ENCODE data around the gene TFB1M.
"Not testable (repeated sequence)": the region's sequence is repeated elsewhere in the genome, so short reads cannot be mapped to it uniquely, and the experiment has no call there.

Gene TFB1M

GRCh38 chr6:155324172-155324571 is 9.9 kb upstream of the TFB1M start:
- peaks cover 16% of the 10 kb centered on the region for H3K4me1 Mint-ChIP-seq (ENCODE audit: low read depth)
- H3K36me3 Mint-ChIP-seq (ENCODE audit: low read depth), result peaks cover 1% of the 10 kb centered on the region
- no peaks in the 10 kb centered on the region for H3K27me3 Mint-ChIP-seq (ENCODE audit: low read depth)
- H3K9me3 Mint-ChIP-seq, result no peaks in the 10 kb centered on the region
- H3K27ac Mint-ChIP-seq, result no peak overlapping the region
- no peak overlapping the region for H3K4me3 Mint-ChIP-seq

DNA sequence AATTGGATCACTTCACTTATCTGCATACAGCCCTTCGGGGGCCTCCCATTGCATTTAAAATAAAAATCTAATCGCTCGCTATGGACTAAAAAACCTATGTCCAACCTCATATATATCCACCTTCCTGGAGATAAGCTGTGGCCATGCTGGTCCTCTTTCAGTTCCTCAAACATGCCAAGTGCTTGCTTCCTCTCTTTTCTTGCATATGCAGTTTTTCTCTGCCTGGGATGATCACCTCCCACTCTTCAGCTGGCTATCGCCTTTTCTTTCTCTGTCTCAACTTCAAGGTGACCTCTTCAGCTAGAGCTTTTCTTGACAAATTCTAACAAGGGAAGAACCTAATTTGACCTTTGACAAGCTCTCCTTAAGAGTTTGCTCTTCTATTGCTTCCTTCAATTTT is 5.6 kb upstream of the TFB1M start:
- H3K27me3 Mint-ChIP-seq (ENCODE audit: low read depth), result no peaks in the 10 kb centered on the region
- H3K4me1 Mint-ChIP-seq (ENCODE audit: low read depth), result peaks cover 16% of the 10 kb centered on the region
- H3K27ac Mint-ChIP-seq, result no peak overlapping the region
- peaks cover 1% of the 10 kb centered on the region for H3K36me3 Mint-ChIP-seq (ENCODE audit: low read depth)
- no peaks in the 10 kb centered on the region for H3K9me3 Mint-ChIP-seq
- no peak overlapping the region for H3K4me3 Mint-ChIP-seq

DNA sequence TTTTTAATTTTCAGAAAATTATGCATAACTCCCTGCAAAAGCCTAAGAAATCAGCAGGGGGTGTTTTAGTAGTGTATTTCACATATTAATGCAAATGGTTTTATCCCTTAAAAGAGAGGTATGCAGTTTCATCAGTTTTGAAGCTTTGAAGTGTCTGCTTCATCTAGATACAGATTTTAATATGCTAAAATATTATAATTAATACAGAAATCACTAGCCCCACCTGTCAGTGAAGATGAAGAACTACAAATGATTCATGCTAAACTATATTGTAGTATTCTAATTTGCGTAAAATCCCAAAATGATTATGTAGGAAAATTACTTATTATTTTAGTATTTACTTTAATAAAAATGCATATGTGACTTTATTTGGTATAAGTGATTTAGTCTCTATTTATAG is 2.9 kb upstream of the TFB1M start:
- H3K27ac Mint-ChIP-seq, result no peak overlapping the region
- H3K27me3 Mint-ChIP-seq (ENCODE audit: low read depth), result no peaks in the 10 kb centered on the region

GRCh38 chr6:155316419-155316818 is 2.1 kb upstream of the TFB1M start:
- Mint-ChIP-seq H3K27ac (no peak overlapping the region), H3K36me3 (ENCODE audit: low read depth) (peaks cover 6% of the 10 kb centered on the region), H3K4me1 (ENCODE audit: low read depth) (peaks cover 31% of the 10 kb centered on the region), H3K4me3 (peak overlapping the region; percentile 50), H3K27me3 (ENCODE audit: low read depth) (no peaks in the 10 kb centered on the region), H3K9me3 (no peaks in the 10 kb centered on the region)

More for the DNA sequence above, 2.9 kb upstream of the TFB1M start:
- H3K9me3 Mint-ChIP-seq, result no peaks in the 10 kb centered on the region
- H3K4me3 Mint-ChIP-seq, result no peak overlapping the region
- H3K4me1 Mint-ChIP-seq (ENCODE audit: low read depth), result peaks cover 26% of the 10 kb centered on the region
- H3K36me3 Mint-ChIP-seq (ENCODE audit: low read depth), result peaks cover 3% of the 10 kb centered on the region

- peak overlapping the region; percentile 96 for H3K4me3 Mint-ChIP-seq
- H3K27me3 Mint-ChIP-seq (ENCODE audit: low read depth), result no peaks in the 10 kb centered on the region
- H3K9me3 Mint-ChIP-seq, result no peaks in the 10 kb centered on the region
- H3K27ac Mint-ChIP-seq, result peak overlapping the region; percentile 95
- H3K4me1 Mint-ChIP-seq (ENCODE audit: low read depth), result peaks cover 33% of the 10 kb centered on the region
- H3K36me3 Mint-ChIP-seq (ENCODE audit: low read depth), result peaks cover 10% of the 10 kb centered on the region
These were observed 1.2 kb upstream of the TFB1M start for GRCh38 chr6:155315516-155315871.

DNA sequence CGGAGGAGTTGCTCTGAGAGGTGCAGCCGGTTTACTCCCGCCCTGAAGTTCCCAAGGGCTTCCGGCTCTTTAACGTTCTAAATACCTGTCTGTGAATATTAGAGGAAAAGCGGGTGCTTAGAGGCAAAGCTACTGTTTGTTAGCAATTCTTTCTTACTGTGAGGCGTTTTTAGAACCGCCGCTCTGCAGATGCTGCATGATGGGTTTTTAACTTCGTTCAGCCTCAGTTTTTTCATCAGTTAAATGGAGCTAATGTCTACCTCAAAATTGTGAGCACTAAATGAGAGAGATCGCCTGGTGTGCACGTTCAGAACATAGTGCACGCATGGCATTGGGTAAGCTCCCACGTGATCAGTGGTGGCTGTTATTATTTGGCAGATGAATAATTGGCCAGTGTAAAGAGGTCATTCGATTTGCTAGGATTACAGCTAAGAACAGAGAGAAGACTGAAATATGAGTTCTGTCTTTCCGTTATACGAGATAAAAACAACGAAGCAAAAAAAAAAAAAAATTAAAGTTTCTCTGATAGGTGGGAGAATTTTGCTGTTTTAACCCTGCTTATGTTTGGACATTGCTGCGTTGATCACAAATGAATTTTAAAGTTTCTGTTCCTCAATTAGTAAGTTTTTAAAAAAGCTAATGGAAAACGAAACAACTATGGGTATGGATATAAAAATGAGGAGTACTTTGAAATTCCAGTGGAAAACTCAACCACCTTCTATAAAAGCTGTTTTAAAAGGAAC is 660 bp upstream of the TFB1M start:
- no peaks in the 10 kb centered on the region for H3K9me3 Mint-ChIP-seq
- peak overlapping the region; percentile 95 for H3K27ac Mint-ChIP-seq
- peak overlapping the region; percentile 96 for H3K4me3 Mint-ChIP-seq
- no peaks in the 10 kb centered on the region for H3K27me3 Mint-ChIP-seq (ENCODE audit: low read depth)
- H3K4me1 Mint-ChIP-seq (ENCODE audit: low read depth), result peaks cover 32% of the 10 kb centered on the region
- H3K36me3 Mint-ChIP-seq (ENCODE audit: low read depth), result peaks cover 14% of the 10 kb centered on the region

DNA sequence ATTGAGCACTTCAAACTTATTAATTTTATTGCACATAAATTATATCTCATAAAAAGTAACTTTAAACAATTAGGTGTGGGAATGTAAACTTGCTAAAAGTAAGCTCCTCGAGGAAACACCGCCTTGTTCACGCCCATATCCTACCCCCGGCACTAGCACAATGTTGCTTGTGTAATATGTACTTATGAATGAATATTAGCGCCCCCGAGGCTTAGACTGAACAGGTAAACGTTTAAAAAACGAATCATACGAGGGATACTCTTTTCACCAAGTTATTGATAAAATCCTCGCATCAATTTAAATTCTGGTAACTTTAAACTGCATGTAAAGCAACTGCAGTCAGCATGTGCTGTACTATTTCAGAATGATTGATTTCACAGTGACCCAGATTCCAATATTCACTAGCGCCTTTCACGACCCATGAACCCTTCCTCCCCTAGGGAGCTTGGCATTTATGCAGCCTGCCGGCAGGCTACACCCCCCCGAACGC is 637 bp downstream of the TFB1M start:
- Mint-ChIP-seq H3K36me3 (ENCODE audit: low read depth) (peaks cover 17% of the 10 kb centered on the region), H3K27ac (peak overlapping the region; percentile 95), H3K27me3 (ENCODE audit: low read depth) (no peaks in the 10 kb centered on the region), H3K9me3 (no peaks in the 10 kb centered on the region), H3K4me3 (peak overlapping the region; percentile 96), H3K4me1 (ENCODE audit: low read depth) (peaks cover 31% of the 10 kb centered on the region)

GRCh38 chr6:155312950-155313349 is 1.3 kb downstream of the TFB1M start:
- peak overlapping the region; percentile 96 for H3K4me3 Mint-ChIP-seq
- not testable (repeated sequence) for H3K9me3 Mint-ChIP-seq; H3K27me3 Mint-ChIP-seq (ENCODE audit: low read depth)
- peaks cover 35% of the 10 kb centered on the region for H3K4me1 Mint-ChIP-seq (ENCODE audit: low read depth)
- H3K27ac Mint-ChIP-seq, result peak overlapping the region; percentile 52
- peaks cover 17% of the 10 kb centered on the region for H3K36me3 Mint-ChIP-seq (ENCODE audit: low read depth)

GRCh38 chr6:155311583-155311982 is 2.7 kb downstream of the TFB1M start:
- Mint-ChIP-seq H3K9me3 (no peaks in the 10 kb centered on the region), H3K4me3 (no peak overlapping the region), H3K4me1 (ENCODE audit: low read depth) (peaks cover 38% of the 10 kb centered on the region), H3K36me3 (ENCODE audit: low read depth) (peaks cover 23% of the 10 kb centered on the region), H3K27ac (no peak overlapping the region), H3K27me3 (ENCODE audit: low read depth) (no peaks in the 10 kb centered on the region)

- H3K4me1 Mint-ChIP-seq (ENCODE audit: low read depth), result peaks cover 34% of the 10 kb centered on the region
- no peak overlapping the region for H3K4me3 Mint-ChIP-seq
- no peaks in the 10 kb centered on the region for H3K27me3 Mint-ChIP-seq (ENCODE audit: low read depth)
- H3K36me3 Mint-ChIP-seq (ENCODE audit: low read depth), result peaks cover 26% of the 10 kb centered on the region
- H3K9me3 Mint-ChIP-seq, result no peaks in the 10 kb centered on the region
- no peak overlapping the region for H3K27ac Mint-ChIP-seq
These were observed 3.2 kb downstream of the TFB1M start for GRCh38 chr6:155311086-155311485.

GRCh38 chr6:155310596-155310995 is 3.7 kb downstream of the TFB1M start:
- Mint-ChIP-seq H3K9me3 (no peaks in the 10 kb centered on the region), H3K4me3 (no peak overlapping the region), H3K36me3 (ENCODE audit: low read depth) (peaks cover 26% of the 10 kb centered on the region), H3K4me1 (ENCODE audit: low read depth) (peaks cover 34% of the 10 kb centered on the region), H3K27me3 (ENCODE audit: low read depth) (no peaks in the 10 kb centered on the region), H3K27ac (no peak overlapping the region)

GRCh38 chr6:155309150-155309549 is 5.1 kb downstream of the TFB1M start:
- H3K27me3 Mint-ChIP-seq (ENCODE audit: low read depth), result no peaks in the 10 kb centered on the region
- H3K36me3 Mint-ChIP-seq (ENCODE audit: low read depth), result peaks cover 31% of the 10 kb centered on the region
- H3K4me1 Mint-ChIP-seq (ENCODE audit: low read depth), result peaks cover 33% of the 10 kb centered on the region
- no peak overlapping the region for H3K4me3 Mint-ChIP-seq
- no peak overlapping the region for H3K27ac Mint-ChIP-seq
- no peaks in the 10 kb centered on the region for H3K9me3 Mint-ChIP-seq

DNA sequence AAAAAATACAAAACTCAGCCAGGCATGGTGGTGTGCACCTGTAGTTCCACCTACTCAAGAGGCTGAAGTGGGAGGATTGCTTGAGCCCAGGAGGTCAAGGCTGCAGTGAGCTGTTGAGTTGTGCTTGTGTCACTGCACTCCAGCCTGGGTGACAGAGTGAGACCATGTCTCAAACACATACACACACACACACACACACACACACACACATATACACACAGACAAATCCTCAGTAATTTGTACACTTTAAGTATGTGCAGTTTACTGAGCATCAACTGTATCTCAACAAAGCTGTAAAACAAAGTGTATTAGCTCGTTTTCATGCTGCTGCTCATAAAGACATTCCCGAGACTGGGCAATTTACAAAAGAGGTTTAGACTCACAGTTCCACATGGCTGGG is 7.3 kb downstream of the TFB1M start:
- peaks cover 23% of the 10 kb centered on the region for H3K4me1 Mint-ChIP-seq (ENCODE audit: low read depth)
- H3K27me3 Mint-ChIP-seq (ENCODE audit: low read depth), result no peaks in the 10 kb centered on the region
- H3K27ac Mint-ChIP-seq, result no peak overlapping the region
- peaks cover 34% of the 10 kb centered on the region for H3K36me3 Mint-ChIP-seq (ENCODE audit: low read depth)
- H3K4me3 Mint-ChIP-seq, result no peak overlapping the region
- H3K9me3 Mint-ChIP-seq, result no peaks in the 10 kb centered on the region

DNA sequence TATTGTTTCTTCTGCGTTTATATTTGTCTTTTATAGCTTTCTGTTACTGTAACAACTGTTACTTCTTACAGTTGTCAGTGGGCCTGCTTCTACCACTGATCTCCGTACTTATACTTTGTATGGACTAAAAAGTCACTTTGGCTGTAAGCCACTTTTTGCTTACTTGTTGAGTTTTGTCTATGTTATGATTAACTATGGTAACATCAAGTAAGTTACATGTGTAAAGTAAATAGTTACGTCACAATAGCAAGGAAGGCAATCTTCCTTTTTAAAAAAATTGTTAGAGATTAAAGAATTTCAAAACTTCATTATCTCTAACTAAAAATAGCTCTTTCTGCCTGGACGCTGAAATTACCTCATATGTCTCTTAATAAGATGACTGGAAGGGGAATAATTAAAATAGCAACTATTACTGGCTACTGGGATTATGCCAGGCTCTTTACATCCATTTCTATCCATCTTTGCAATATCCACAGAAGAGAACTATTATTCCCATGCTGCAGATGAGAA is 10.9 kb downstream of the TFB1M start:
- Mint-ChIP-seq H3K9me3 (no peaks in the 10 kb centered on the region), H3K4me3 (no peak overlapping the region), H3K36me3 (ENCODE audit: low read depth) (peaks cover 22% of the 10 kb centered on the region), H3K27me3 (ENCODE audit: low read depth) (no peaks in the 10 kb centered on the region), H3K27ac (no peak overlapping the region), H3K4me1 (ENCODE audit: low read depth) (peaks cover 11% of the 10 kb centered on the region)

GRCh38 chr6:155301867-155302266 is 12.4 kb downstream of the TFB1M start:
- H3K27me3 Mint-ChIP-seq (ENCODE audit: low read depth), result no peaks in the 10 kb centered on the region
- peaks cover 23% of the 10 kb centered on the region for H3K36me3 Mint-ChIP-seq (ENCODE audit: low read depth)
- H3K27ac Mint-ChIP-seq, result no peak overlapping the region
- H3K4me3 Mint-ChIP-seq, result no peak overlapping the region
- H3K9me3 Mint-ChIP-seq, result no peaks in the 10 kb centered on the region
- H3K4me1 Mint-ChIP-seq (ENCODE audit: low read depth), result peaks cover 4% of the 10 kb centered on the region
